KMS-11 (cell line): ENCODE measurements around the gene CD8B.

Experiments
- H2AFZ ChIP-seq: fragments of 200-600 bp; sonication (generic); 2 replicates; pipeline ENCODE4 v1.6.1; 2016; ENCODE audit warnings: antibody characterized with exemption, mixed run types, low read depth
- H3K27ac ChIP-seq: fragments of 200-600 bp; sonication (generic); 2 replicates; pipeline ENCODE4 v1.6.1; 2016; ENCODE audit warnings: mild to moderate bottlenecking, mixed run types
- H3K27me3 ChIP-seq: fragments of 200-600 bp; sonication (generic); 2 replicates; pipeline ENCODE4 v1.6.1; 2017; ENCODE audit warnings: mild to moderate bottlenecking, low read depth, mixed run types, moderate library complexity; ENCODE audit not compliant: insufficient read depth
- H3K36me3 ChIP-seq: fragments of 200-600 bp; sonication (generic); 2 replicates; pipeline ENCODE4 v1.6.1; 2017; ENCODE audit warnings: mild to moderate bottlenecking, mixed run types; ENCODE audit not compliant: insufficient read depth
- H3K4me1 ChIP-seq: fragments of 200-600 bp; sonication (generic); 2 replicates; pipeline ENCODE4 v1.6.1; 2016; ENCODE audit warnings: mild to moderate bottlenecking, low read depth, mixed run types; ENCODE audit not compliant: poor library complexity, severe bottlenecking
- H3K4me2 ChIP-seq: fragments of 200-600 bp; sonication (generic); 2 replicates; pipeline ENCODE4 v1.7.0; 2016; ENCODE audit warnings: mild to moderate bottlenecking, mixed run types
- H3K4me3 ChIP-seq: fragments of 200-600 bp; sonication (generic); IDR thresholded peaks from 2 replicates; pipeline ENCODE4 v1.6.1; 2017; ENCODE audit warnings: low read depth, low read length, mixed read lengths; ENCODE audit not compliant: insufficient read depth
- H3K79me2 ChIP-seq: fragments of 200-600 bp; sonication (generic); 2 replicates; pipeline ENCODE4 v1.6.1; 2016; ENCODE audit warnings: low read depth, mixed run types; ENCODE audit not compliant: insufficient read depth
- H3K9ac ChIP-seq: fragments of 200-600 bp; sonication (generic); 2 replicates; pipeline ENCODE4 v1.6.1; 2016; ENCODE audit warnings: mild to moderate bottlenecking, mixed run types
- H4K20me1 ChIP-seq: fragments of 200-600 bp; sonication (generic); 2 replicates; pipeline ENCODE4 v1.6.1; 2016; ENCODE audit warnings: mild to moderate bottlenecking, mixed run types; ENCODE audit not compliant: insufficient read depth
- TF ChIP-seq, protein P1 (sequence below): fragments of 200-600 bp; sonication (generic); conservative IDR thresholded peaks from 2 replicates; pipeline ENCODE4 v1.6.1; 2017; ENCODE audit warnings: low read depth, mild to moderate bottlenecking, antibody characterized with exemption, low read length, moderate library complexity, mixed read lengths

Gene CD8B

DNA sequence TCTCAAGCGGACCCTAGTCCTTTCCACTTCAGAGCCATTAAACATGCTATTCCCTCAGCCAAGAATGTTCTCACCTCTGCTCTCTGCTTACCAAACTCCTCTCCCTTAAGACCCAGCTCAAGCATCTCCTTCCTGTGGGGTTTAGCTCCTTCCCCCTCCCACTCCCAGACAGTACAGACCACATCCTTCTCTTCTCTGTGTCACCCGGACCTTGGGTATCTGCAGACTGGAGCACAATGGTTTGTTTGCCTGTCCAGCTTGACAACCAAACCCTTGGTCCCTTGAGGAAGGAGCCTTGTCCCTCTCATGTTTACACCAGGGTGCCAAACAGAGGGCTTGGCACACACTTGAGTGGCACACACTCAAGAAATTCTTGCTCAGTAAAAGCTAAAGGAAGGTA, 66.8 kb downstream of the CD8B start:
- Histone ChIP-seq H3K4me1 (no peaks in the 10 kb centered on the region), H3K79me2 (no peaks in the 10 kb centered on the region), H3K36me3 (no peaks in the 10 kb centered on the region), H3K9ac (no peak overlapping the region), H3K27ac (no peak overlapping the region), H3K27me3 (no peaks in the 10 kb centered on the region), H3K4me2 (no peak overlapping the region), H3K4me3 (no peak overlapping the region), H2AFZ (no peak overlapping the region), H4K20me1 (no peaks in the 10 kb centered on the region)
- TF ChIP-seq, protein P1, sequence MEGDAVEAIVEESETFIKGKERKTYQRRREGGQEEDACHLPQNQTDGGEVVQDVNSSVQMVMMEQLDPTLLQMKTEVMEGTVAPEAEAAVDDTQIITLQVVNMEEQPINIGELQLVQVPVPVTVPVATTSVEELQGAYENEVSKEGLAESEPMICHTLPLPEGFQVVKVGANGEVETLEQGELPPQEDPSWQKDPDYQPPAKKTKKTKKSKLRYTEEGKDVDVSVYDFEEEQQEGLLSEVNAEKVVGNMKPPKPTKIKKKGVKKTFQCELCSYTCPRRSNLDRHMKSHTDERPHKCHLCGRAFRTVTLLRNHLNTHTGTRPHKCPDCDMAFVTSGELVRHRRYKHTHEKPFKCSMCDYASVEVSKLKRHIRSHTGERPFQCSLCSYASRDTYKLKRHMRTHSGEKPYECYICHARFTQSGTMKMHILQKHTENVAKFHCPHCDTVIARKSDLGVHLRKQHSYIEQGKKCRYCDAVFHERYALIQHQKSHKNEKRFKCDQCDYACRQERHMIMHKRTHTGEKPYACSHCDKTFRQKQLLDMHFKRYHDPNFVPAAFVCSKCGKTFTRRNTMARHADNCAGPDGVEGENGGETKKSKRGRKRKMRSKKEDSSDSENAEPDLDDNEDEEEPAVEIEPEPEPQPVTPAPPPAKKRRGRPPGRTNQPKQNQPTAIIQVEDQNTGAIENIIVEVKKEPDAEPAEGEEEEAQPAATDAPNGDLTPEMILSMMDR: no peak

GRCh38 chr2:86793752-86794151, 67.9 kb downstream of the CD8B start:
- Histone ChIP-seq H4K20me1 (no peaks in the 10 kb centered on the region), H3K4me1 (no peaks in the 10 kb centered on the region), H2AFZ (no peak overlapping the region), H3K27me3 (no peaks in the 10 kb centered on the region), H3K4me3 (no peak overlapping the region), H3K9ac (no peak overlapping the region), H3K36me3 (no peaks in the 10 kb centered on the region), H3K79me2 (no peaks in the 10 kb centered on the region), H3K27ac (no peak overlapping the region), H3K4me2 (no peak overlapping the region)
- TF ChIP-seq, protein P1: no peak

DNA sequence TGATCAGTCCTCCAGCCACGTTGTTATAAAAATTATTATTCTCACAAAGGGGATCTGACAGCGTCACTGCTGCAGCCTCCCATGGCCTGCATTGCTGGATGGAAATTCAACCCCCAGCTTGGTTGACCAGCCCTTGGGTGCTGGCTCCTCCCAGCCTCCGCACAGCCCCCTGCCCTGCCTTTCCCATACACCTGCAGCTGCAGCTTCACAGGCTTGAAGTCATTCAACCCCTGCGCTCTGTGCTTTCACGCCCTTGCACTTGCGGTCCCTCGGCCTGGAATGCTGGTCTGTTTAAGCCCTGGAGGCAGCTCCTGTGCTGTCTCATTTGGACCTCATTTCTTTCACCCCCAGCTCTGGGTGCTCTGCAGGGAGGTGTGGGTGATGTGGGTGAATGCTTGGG, 70.1 kb downstream of the CD8B start:
- no peaks in the 10 kb centered on the region for H3K27me3 ChIP-seq
- no peak overlapping the region for H2AFZ ChIP-seq
- no peak overlapping the region for H3K27ac ChIP-seq
- no peak overlapping the region for H3K9ac ChIP-seq
- no peak overlapping the region for H3K4me2 ChIP-seq
- TF ChIP-seq, protein P1: no peak
- no peaks in the 10 kb centered on the region for H3K4me1 ChIP-seq
- H4K20me1 ChIP-seq: no peaks in the 10 kb centered on the region
- H3K36me3 ChIP-seq: no peaks in the 10 kb centered on the region
- H3K79me2 ChIP-seq: no peaks in the 10 kb centered on the region
- H3K4me3 ChIP-seq: no peak overlapping the region

GRCh38 chr2:86790676-86791572, 70.8 kb downstream of the CD8B start, which contains the start of gene CD8A:
Gene CD8A, minus strand, starts transcription at chr2:86790913. Its CDS starts 88 bp downstream, at chr2:86790825.
- TF ChIP-seq, protein P1: no peak
- Histone ChIP-seq H3K9ac (no peak within 1 kb of the TSS), H4K20me1 (no peaks in the 10 kb centered on the region), H3K4me3 (no peak within 1 kb of the TSS), H3K27ac (no peak within 1 kb of the TSS), H3K36me3 (no peaks in the 10 kb centered on the region), H3K4me1 (no peaks in the 10 kb centered on the region), H2AFZ (no peak within 1 kb of the TSS), H3K27me3 (no peaks in the 10 kb centered on the region), H3K79me2 (no peaks in the 10 kb centered on the region), H3K4me2 (no peak within 1 kb of the TSS)
